HEK293 (cell line): ENCODE data around the gene TPSG1.

Experiments
- CTCF ChIP-seq: fragments of 450-650 bp; formaldehyde crosslinking; IDR thresholded peaks from 2 replicates; pipeline ENCODE4 v1.5.1; 2016; ENCODE audit warnings: missing biosample characterization, missing genetic modification characterization
- ZFP41 ChIP-seq: fragments of 450-650 bp; formaldehyde crosslinking; IDR thresholded peaks from 2 replicates; pipeline ENCODE4 v1.5.1; 2016; ENCODE audit warnings: missing biosample characterization, missing genetic modification characterization, borderline replicate concordance
- ZNF513 ChIP-seq: fragments of 450-650 bp; IDR thresholded peaks from 2 replicates; pipeline ENCODE4 v1.5.1; 2018; ENCODE audit warnings: missing biosample characterization, missing genetic modification characterization
- ZNF660 ChIP-seq: fragments of 450-650 bp; IDR thresholded peaks from 2 replicates; pipeline ENCODE4 v1.5.1; 2018; ENCODE audit warnings: missing biosample characterization, mild to moderate bottlenecking, missing genetic modification characterization
- ZSCAN5A ChIP-seq: fragments of 450-650 bp; formaldehyde crosslinking; IDR thresholded peaks from 2 replicates; pipeline ENCODE4 v1.5.1; 2016; ENCODE audit warnings: missing biosample characterization, missing genetic modification characterization

- TF ChIP-seq ZFP41 (no peak), ZNF660 (tag by site-specific recombination) (no peak), CTCF (tag by site-specific recombination) (no peak), ZNF513 (tag by site-specific recombination) (no peak), ZSCAN5A (tag by site-specific recombination) (no peak)
Measured at GRCh38 chr16:1218930-1219611, 6.0 kb downstream of the TPSG1 start.
